Activated CD8-positive, alpha-beta memory T cell treated with anti-CD3 and anti-CD28 coated beads, Interleukin-2, amount 50 U/mL, for 48 hours (primary cell): Measurements from ENCODE around the gene ASIP.
"Not testable (repeated sequence)": the region's sequence is repeated elsewhere in the genome, so short reads cannot be mapped to it uniquely, and the experiment has no call there.

Source experiments
- DNase-seq: peaks from one replicate; pipeline ENCODE4 v3.0.0-alpha.2; 2020

Gene ASIP

DNA sequence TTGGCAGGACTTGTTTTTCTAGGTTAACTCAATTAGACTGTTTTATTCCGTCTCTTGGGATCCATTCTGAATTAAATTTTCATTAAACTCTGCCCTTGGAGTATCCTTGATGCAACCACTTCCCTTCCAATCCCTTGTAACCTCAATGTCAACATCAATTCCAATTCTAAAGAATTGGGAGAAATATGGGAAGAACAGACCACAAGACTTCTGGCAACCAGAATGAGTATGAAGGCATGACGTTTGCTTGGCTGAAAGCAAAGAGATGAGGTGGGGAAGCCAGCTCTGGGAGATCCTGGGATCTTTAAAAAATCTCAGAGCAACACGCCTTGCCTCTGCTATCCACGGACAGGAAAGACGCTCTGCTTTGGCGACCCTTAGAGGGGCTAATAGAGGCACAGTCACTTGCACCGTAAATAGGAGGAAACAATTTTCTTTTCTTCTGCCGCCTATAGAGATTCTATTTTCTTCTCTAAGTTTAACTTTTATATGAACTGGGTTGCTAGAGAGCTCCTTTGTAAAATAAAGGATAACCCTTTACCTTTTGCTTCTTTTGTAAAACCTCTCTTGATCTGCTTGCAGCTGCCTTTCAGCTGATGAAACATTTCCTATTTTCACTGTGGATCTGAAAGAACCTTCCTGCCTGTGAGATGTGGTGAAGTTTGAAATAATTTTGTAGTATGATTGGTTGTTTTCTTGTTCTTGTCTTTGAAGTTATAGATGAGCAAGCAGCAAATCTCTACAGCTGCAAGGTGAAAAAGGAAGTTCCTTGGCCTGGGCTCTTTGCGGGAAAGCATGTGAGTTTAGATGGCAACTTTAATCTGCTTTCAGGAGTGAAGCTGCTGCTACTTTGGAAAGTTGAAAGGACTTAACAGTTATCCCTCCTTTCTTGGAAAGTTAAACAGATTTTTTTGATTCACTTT, at the start of gene ASIP:
Gene ASIP, plus strand, starts transcription at position 731 of the 923 bp plus-strand sequence. CDS start 18,952 bp downstream, outside the sequence.
- no peak for DNase-seq

GRCh38 chr20:34193051-34193450, 48.2 kb upstream of the ASIP start:
- DNase-seq = no peak

DNA sequence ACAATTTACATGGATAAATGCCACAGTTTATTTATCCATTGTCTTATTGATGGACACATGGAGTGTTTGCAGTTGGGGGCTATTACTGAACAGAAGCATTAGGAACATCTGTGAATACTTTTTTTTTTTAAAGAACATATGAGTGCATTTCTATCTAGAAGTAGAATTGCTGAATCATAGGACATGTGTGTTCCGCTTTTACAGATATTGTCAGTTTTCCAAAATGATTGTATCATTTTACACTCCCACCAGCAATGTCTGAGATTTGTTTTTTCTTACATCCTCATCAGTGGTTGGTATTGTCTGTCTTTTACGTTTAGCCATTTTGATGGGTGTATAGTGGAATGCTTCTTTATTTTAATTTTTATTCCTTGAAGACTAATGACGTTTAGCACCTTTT, 42.0 kb upstream of the ASIP start:
- DNase-seq = no peak

DNA sequence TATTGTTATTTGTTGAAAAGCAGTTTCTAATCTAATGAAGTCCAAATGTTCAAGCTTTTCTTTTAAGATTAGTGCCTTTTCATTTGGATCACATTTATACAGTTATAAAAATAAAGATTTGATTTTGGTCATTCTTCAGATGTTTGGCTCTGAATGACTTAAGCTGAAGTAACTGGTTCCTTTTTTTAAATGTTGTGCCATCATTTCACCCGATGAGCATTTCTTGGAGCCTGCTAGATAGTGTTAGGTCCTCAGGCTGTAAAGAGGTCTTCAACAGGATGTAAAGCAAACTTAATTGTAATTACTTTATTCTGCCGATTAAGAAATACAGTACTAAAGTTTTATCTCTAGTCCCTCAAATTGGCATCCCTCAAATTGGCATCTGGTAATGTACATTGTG, 41.2 kb upstream of the ASIP start:
- DNase-seq = no peak

- DNase-seq = no peak
Measured at GRCh38 chr20:34201531-34201930, 39.7 kb upstream of the ASIP start.

DNA sequence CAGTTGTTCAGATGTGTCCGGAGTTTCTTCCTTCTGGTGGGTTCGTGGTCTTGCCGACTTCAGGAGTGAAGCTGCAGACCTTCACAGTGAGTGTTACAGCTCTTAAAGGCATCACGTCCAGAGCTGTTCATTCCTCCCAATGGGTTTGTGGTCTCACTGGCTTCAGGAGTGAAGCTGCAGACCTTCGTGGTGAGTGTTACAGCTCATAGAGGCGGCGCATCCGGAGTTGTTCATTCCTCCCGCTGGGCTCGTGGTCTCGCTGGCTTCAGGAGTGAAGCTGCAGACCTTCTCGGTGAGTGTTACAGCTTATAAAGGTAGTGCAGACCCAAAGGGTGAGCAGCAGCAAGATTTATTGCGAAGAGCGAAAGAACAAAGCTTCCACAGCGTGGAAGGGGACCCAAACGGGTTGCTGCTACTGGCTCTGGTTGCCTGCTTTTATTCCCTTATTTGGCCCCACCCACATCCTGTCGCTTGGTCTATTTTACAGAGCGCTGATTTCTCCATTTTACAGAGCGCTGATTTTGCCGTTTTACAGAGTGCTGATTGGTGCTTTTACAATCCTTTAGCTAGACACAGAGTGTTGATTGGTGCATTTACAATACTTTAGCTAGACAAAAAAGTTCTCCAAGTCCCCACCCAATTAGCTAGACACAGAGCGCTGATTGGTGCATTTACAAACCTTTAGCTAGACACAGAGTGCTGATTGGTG, 35.9 kb upstream of the ASIP start:
- not testable (repeated sequence) for DNase-seq

DNA sequence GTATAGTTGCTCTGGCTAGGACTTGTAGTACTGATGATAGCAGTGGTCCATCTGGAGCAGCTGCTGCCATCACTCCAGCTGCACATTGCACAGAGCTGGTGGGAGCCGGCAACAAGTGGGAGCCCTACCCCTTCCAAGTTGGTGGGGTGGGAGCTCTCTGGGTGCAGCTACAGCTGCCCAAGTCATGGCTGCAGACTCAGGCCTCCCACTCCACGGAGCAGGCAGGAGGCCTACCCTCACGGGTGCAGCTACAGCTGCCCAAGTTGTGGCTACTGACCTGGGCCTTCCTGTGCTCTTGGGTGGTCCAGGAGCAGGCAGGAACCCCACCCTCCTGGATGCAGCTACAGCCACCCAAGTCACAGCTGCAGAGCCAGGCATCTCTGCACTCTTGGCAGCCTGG, 32.1 kb upstream of the ASIP start:
- no peak for DNase-seq

- DNase-seq = no peak
Measured at GRCh38 chr20:34210271-34210670, 31.0 kb upstream of the ASIP start.

DNA sequence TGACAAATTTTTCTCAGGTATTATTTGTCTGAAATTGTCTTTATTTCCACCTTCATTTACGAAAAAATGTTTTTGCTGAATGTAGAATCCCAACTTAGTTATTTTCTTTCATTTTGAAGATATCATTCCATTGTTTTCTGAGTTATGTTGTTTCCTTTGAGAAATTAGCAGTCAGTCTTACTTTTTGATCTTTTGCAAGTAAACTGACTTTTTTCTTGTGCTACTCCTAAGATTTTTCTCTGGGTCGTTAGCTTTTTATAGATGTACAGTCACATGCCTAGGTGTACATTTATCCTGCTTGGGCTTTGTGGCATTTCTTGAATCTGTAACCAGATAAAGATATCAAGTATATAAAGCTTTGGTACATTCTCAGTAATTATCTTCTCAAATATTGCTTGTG, 29.6 kb upstream of the ASIP start:
- DNase-seq = no peak

DNA sequence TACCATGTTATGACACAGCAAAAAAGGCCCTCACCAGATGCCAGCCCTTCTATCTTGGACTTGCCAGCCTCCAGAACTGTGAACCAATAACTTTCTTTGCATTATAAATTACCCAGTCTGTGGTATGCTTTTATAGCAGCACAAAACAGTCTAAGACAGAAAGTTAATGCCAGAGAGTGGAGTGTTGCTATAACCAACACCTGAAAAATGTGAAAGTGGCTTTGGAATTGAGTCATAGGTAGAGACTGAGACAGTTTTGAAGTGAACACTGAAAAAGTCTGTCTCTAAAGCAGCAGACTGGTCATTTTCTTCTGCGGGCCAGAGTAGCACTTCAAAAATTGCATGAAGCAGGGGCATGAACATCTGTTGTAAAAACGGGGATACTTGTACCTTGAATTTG, 28.0 kb upstream of the ASIP start:
- no peak for DNase-seq

GRCh38 chr20:34215711-34216381, 25.4 kb upstream of the ASIP start:
- peak; percentile 84 for DNase-seq

DNA sequence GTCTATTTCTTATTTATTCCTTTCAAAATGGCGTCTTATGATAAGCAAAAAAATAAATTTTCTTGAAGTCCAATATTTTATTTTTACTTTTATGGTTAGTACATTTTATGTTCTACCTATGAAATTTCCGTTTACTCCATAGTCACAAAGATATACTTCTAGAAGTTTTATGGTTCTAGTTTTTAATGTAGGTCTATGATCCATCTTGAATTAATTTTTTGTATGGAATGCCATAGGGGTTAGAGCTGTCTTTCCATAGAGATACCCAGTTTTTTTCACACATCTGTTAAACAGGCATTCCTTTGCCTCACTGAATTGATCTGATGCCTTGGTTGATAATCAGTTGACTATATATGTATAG, 24.9 kb upstream of the ASIP start:
- no peak for DNase-seq

GRCh38 chr20:34220561-34220960, 20.7 kb upstream of the ASIP start:
- DNase-seq = no peak

DNA sequence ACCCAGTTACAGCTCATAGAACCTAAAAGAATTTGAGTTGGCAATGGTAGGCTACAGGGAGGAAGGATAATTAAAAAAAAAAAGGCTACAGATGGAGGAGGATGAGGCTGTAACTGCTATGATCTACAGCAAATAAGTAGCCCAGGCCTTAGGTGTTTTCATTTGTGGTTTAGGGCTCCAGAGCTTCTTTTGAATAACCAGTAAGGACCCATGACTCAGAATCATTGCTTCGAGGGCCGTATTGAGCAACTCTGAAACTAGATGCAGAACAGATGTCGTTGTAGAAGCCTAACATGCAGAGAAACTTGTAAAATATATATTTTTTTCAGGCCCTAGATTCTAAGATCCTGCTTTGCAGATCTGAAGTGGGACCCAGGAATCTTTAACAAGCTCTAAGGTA, 19.0 kb upstream of the ASIP start:
- no peak for DNase-seq

DNA sequence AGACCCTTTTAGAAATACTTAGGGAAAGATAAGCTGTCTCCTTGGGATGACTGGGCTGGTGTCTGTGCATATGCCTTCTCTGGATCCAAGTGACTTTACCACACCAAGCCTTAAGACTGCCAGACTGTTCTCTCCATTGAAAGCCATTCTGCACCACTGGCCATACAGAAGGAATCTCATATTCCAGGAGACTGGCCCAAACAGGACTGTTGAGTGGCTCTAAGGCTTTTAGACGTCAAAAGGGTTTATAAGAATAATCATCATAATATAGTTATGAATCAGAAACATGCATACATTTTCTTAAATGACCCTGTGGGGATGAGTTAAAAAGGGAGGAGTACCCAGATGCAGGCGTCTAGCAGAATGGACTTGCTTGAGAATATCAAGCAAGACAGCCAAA, 17.0 kb upstream of the ASIP start:
- not testable (repeated sequence) for DNase-seq

DNA sequence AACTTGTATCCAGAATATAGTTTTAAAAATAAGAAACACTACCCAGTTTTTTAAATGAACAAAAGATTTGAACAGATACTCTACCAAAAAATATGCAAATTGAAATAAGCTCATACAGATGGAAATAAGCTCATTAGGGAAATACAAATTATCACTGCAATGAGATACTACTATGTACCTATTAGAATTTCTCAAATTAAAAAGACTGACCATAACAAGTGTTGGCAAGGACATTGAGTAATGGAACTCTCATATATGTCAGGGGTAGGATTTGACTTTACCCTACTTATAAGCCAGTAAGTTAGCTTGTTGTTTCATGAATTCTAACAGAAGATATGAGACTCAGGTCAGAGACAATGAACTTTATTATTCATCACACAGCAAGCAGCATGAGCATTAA, 9.6 kb upstream of the ASIP start:
- no peak for DNase-seq

GRCh38 chr20:34232494-34233087, 8.6 kb upstream of the ASIP start:
- no peak for DNase-seq

DNA sequence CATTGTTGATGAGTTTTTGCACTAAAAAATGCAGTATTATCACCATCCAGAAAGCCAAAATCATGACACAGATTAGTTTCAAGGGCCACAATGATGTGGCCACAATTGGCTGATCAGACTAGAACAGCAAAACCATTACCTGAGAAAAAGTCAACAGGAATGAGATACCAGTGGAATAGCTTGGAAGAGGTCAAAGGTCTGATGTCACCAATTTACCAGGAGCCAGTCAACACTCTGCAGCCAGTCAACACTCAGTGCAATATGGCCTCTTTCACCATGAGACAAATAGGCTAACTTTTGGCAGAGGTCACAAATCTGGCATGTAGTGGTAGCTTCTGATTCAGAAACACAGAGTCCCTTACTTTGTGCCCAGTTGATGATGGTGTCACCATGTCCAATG, 7.5 kb upstream of the ASIP start:
- no peak for DNase-seq

DNA sequence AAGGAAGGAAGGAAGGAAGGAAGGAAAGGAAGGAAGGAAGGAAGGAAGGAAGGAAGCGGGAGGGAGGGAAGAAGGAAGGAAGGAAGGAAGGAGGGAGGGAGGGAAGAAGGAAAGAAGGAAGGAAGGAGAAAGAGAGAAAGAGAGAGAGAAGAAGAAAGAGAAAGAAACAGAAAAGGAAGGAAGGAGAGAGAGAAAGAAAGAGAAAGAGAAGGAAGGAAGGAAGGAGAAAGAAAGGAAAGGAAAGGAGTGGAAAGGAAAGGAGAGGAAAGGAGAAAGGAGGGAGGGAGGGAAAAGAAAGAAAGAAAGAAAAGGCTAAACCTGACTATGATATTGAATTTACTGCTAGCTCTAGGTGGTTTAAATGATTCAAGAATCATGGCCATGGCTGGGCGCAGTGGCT, 5.3 kb upstream of the ASIP start:
- no peak for DNase-seq

- no peak for DNase-seq
Measured at GRCh38 chr20:34237942-34238341, 3.3 kb upstream of the ASIP start.

GRCh38 chr20:34240121-34240520, 1.1 kb upstream of the ASIP start:
- no peak for DNase-seq

DNA sequence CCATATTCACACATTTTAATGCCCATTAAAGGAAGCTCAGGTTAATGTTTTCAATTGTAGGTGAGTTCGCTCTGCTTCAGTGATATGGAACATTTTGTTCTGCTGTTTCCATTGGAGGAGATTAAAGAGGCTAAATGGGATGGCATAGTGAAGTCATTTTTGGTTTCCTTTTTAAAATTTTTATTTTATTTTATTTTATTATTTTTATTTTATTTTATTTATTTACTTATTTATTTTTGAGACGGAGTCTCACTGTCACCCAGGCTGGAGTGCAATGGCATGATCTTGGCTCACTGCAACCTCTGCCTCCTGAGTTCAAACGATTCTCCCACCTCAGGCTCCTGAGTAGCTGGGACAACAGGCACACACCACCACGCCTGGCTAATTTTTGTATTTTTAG, 792 bp downstream of the ASIP start:
- DNase-seq = not testable (repeated sequence)

GRCh38 chr20:34242879-34243278, 1.7 kb downstream of the ASIP start:
- DNase-seq = no peak
